ENCODE data around the gene METTL1.
A peak's percentile ranks its signal among the peaks of the same experiment; 100 is the strongest.

Gene METTL1

DNA sequence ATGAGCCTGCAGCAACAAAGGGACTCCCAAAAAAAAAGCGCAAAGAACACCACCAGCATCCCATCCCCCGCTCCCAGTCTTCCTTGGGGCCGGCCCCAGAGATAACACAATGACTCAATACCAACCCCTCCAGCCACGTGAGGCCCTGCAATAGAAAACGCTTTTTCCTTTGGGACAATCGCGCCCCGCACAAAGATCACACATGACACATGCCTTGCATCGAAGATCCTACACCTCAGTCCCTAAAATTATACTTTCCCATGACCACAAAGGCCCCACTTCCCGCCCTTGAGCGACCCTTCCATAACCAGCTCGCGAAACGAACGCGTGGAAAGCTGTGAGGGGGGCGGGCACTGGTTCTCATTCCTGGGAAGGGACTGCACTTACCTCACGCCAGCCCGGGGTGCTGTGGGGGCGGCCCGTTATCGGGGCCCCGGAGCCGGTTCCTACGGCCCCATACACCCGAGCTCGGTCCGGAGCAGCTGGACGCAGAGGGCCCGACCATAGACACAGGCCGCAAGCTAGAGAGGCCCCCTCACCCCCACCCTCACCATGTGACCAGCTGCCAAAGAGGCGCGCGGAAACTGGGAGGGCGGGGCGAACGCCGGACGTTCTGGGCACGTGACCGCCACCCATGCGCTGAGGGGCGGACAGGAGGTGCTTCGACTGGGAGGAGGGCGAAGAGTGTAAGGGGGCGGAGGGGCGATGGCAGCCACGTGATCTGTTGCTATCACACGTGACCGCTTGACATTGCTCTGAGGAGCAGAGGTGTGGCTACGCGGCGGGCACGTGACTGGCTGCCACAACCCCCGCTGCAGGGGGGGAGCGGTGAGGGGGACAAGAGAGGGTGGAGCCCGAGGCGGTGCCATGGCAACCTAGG is 19.9 kb downstream of the METTL1 start, which contains the start of gene CDK4:
Gene CDK4, minus strand, starts transcription at position 523 of the 880 bp plus-strand sequence. CDS start 593 bp downstream, outside the sequence.
- DNase-seq: peak; percentile 99

DNA sequence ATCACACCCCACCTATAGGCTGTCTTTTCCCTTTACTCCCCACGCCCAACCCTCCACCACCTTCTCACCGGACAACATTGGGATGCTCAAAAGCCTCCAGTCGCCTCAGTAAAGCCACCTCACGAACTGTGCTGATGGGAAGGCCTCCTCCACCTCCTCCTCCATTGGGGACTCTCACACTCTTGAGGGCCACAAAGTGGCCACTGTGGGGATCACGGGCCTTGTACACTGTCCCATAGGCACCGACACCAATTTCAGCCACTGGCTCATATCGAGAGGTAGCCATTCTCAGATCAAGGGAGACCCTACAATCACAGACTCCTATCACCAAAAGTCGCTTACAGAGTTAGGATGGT is 20.5 kb downstream of the METTL1 start:
- DNase-seq: no peak

DNA sequence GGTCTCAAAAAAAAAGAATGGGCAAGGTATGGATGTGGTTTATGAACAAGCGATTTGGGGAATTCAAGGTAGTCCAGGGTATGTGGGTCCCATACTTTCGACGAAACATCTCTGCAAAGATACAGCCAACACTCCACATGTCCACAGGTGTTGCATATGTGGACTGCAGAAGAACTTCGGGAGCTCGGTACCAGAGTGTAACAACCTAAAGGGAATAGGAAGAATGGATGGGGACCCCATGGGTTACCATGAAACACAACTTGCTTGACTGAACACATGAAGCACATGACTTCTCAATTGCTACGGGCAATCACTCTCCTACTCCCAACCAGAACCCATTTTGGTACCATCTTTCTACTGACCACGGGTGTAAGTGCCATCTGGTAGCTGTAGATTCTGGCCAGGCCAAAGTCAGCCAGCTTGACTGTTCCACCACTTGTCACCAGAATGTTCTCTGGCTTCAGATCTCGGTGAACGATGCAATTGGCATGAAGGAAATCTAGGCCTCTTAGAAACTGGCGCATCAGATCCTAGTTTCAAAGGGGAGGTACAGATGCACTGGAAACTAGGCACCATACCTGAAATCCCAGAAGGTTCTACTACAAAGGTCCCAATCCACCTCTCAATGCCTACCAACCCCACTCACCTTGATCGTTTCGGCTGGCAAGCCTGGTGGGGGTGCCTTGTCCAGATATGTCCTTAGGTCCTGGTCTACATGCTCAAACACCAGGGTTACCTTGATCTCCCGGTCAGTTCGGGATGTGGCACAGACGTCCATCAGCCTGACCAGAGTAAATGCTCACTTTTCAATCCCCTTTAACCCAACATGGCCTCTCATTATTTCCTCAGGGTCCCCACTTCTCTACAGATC is 21.1 kb downstream of the METTL1 start:
- DNase-seq: no peak

DNA sequence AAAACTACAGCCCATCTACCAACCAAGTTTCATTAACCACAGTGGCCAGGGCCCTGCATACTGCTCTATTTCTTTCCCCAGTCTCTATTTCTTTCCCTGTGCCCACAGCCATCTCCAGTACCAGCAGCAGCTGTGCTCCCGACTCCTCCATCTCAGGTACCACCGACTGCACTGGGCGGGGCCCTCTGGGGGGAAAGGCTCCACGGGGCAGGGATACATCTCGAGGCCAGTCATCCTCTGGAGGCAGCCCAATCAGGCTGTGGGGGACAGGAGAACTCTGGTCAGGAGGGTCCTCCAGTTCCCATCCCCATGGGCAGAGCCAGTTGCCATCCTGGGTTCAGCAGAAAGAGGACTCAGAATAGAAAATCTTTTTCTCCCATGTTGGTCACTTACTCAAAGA is 22.8 kb downstream of the METTL1 start:
- DNase-seq: no peak

DNA sequence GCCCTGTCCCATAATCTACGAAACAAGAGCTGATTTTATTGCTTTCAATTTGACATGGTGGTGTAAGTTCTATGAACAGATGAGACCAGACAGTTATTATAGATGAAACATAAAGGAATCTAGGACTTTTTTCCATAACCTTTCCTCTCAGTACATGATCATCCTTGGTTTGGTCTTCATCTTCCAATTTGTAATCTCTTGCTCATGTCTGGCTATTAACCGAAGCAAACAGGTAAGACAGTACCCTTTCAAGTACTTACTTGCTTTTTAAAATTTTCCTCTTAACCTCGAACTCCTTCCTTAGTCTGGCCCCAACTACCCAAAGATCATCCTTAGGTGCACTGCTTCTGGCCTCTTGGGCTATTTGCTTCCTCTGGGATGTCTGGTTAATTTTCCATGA is 25.9 kb downstream of the METTL1 start:
- no peak for DNase-seq

DNA sequence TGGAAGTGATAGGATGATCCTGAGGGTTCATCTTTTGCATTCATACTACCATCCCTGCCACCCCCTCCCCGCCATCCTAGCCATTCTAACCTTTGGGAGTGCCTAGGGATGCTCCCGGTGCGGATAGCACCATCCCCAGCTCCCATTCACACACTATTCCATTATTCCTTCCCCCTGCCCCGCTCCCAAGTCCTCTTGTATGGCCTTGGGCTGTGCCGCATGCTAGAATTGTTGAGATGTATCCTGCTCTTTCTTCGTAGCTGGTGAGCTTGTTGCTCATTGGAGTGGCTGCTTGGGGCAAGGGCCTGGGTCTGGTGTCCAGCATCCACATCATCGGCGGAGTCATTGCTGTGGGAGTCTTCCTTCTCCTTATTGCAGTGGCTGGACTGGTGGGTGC is 26.4 kb downstream of the METTL1 start:
- DNase-seq: no peak

DNA sequence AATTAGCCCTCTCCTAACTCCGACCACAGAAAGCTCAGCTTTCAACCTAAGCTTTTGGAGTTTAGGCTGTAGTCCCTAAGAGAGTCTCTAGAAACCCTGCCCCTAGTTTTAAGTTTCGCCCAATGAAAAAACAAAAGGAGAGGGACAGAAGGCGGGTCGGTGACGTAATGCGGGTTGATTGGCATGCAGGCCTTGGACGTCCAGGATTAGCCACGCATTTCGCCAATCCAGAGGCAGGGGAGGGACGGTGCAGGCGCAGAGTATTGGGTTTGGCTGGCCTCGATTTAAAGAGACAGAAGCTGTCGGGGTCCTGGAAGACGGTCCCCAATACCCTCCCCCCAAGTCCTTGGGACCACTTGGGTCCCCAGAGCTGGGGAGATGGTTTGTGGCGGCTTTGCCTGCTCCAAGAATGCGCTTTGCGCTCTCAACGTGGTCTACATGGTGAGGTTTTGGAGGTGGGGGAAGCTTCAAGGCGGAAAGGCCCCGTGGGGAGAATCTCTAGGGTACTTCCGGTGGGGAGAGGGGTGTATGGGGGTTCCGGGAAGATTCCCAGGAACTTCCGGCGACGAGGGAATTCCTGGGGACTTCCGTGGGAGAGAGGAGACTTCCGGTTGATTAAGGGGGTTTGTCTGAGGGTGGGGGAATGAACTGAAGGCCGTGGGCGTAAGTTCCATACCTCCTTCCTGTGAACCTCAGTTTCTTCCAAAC is 27.0 kb downstream of the METTL1 start, which contains the start of gene TSPAN31:
Gene TSPAN31, plus strand, starts transcription at position 263 of the 708 bp plus-strand sequence. Its CDS starts 116 bp downstream, at position 379.
- DNase-seq: peak; percentile 99

DNA sequence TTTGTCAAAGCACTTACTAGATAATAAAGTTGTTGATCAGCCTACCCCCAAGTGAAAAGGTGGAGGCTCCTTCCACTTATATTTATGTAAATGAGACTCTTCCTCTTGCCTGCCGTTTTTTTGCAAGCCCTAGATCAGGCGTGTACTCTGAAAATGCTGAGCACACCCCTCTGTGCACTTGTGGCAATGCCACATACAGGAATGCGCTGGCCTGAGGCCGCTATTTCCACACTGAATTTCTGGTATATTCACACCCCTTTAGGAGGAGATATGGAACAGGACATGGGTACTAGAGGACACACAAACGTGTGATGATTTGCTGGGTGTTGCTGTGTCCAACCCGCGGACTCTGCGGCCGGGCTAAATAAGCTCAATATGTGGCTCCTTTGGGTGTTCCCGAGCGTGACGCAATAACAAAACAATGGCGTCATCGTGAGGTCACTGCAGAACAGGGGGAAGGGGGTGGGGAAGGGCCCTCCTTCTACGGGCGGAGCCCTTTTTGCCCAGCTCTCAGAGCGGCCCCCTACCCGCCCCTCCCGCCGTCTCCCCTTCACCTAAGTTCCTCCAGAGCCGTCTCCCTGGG is 27.6 kb downstream of the METTL1 start:
- DNase-seq: no peak

DNA sequence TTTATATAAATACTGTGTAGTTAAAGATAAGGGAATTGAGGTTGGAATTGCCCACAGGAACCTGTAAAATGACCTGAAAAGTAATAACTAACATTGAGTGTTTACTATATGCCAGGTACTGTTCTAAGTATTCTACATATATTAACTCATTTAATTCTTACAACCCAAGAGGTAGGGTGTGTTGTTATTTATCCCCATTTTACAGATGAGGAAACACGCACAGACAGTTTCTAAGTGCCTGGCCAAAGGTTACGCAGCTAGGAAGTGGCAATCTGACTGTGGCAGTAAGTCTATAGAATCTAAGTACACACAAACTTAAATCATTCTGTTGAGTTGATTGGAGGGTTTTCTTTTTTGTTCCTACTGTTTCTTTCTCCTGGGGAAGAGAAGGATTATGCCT is 28.1 kb downstream of the METTL1 start:
- no peak for DNase-seq

DNA sequence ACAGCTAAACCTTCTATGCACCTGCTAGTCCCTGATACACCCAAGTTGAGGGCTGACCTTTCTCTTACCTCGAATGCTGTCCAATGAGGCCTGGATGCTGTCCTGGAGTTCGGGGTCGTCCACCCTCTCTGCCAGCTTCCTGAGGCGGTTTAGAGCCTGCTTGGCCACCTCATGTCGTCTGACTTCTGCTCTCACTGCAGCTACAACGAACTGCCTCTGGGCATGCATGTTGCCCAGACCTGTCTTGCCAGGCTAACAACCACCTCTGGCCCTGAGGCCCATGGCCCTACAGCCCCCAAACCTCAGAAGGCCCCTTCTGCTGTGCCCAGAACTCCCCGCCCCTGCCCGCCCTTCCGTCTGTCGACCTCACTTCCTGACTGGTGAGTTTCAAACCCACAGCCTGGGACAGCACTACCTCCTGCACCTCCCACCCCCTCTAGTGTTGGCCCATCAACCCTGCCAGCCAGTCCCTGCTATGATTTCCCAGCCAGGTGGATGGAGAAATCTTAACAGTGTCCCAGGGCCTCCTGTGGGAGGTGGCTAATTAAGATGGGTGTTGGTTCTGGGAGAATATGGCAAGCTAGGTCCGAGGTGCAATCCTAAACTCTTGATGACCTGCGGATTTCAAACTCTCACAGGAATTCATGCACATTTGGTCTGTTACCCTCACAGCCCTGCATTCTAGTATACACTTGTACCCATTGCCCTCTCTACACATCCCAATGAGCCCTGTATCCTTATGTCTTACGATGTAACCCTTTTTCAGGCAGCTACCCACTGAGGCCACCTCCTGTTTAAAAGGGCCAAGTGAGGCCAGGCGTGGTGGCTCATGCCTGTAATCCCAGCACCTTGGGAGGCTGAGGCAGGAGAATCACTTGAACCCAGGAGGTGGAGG is 29.8 kb downstream of the METTL1 start:
- DNase-seq: no peak

DNA sequence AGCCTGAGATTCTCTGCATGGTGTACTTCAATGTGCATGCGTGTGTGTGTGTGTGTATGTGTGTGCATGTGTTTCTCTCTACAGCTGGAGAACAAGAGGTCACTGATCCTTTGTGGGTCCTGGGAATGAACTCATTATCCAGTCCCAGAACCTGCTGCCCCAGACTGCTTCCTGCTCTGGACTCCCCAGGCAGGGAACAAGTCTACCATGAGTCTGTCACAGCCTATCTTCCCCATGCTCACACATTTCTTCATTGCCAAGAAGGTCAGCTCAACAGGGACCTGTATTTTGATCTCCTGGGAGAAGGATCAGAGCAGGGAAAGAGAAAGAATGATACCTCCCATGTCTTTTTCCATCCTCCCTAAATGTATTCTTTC is 30.5 kb downstream of the METTL1 start:
- no peak for DNase-seq

DNA sequence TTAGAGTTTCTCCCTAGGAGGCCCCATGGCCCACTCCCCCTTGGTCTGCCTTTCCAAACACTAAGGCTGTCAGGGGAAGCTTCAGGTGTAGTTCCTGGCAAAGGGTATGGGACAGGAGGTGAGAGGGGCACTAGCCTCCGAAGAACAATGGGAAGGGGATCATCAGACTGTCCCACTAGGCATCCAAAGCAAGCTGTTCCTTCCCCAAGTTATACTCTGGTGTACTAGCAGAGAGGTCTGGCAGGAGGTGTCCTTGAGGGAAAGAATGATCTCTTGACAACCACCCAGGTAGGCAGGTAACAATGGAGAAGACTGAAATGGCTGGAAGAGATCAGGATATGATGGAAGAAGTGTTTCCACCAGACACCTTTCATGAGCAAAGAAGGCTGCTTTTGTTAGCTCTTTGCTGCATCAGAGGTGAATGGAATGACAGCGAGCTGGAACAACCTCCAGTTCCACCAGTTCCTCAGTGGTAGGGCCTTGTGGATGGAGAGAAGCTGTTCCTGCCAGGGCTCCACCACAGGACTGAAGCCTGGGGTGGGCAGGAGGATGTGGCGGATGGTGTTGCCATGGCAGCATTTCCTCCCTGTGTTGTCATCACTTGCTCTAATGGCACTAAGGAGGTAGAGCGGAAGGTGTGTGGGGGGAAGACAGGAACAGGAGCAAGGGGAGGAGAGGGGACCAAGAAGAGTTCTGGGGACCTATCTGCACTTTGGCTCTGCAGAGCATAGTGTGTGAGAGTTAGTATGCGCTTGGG is 31.1 kb downstream of the METTL1 start:
- DNase-seq: no peak

DNA sequence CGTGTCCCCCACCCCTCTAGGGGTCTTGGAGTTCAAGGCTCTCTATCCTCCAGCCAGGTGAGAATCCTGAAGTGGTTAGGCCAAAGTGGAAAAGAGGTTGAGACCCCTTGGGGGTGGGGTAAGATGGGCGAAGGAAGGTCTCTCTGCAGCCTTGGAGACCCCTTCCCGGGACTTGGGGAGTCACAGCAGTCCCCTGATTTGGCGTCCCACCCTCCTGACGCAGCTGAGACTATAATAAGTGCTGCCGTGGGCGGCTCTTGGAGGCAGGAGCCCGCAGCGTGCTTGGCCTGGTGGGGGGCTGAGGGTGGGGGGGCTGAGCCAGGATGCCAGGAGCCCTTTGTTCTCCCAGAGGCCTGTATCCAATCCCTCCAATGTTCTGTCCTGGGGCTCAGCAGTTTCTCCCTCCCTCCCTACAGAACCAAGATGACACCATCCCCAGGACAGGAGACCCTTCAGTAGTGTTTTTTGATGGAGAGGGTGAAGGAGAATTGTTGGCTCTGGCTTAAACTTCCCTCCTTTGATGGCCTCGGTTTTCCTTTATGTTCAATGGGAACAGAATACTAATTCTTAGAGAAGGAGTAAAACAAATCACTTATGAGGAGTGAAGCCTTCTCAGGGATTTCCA is 31.9 kb downstream of the METTL1 start:
- DNase-seq: no peak

DNA sequence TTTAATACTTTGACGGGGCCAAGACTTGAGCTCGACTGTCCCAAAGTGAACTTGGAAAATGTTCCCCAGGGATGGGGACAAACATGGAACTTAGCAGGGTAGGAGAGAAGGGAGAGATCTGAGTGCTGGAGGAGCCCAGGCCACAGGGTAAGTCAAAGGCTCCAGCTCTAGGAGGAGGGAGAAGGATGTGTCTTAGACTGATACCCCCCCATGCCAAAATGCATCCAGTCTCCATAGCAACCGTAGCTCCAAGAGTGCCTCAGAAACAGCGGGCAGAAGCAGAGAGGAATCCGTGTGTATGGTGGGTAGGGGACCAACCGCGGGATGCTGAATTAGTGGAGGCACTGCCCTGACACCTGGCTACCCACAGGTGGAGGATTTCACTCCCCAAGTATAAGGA is 32.5 kb downstream of the METTL1 start:
- DNase-seq: no peak

DNA sequence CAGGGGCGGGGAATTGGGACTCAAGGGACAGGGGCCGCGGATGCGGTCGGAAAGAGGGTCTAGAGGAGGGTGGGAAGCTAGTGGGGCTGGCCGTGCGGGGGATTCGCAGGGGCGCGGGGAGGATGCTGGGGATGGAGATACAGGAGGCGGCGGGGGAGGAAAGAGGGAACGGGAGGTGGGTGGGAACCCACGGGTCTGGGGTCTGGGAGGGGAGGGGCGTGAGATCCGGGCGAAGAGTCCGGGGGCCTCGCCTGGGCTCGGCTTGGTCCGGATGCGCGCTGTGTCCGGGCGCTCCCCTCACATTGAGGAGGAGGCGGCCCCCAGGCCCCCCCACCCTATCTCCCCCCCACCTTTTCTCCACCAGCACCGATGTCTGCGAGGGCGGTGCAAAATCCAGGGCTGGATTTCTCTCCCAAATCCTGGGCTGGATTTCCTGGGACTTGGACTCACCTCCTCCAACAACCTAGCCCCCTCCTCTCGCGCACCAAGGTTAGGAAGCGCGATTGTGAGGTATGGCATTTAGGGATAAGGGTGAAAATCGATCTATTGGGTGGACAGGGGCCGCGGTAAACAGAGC is 33.2 kb downstream of the METTL1 start, which contains the start of gene AGAP2:
Gene AGAP2, minus strand, starts transcription at position 82 of the 577 bp plus-strand sequence. CDS start 496 bp downstream, outside the sequence.
- peak; percentile 49 for DNase-seq

DNA sequence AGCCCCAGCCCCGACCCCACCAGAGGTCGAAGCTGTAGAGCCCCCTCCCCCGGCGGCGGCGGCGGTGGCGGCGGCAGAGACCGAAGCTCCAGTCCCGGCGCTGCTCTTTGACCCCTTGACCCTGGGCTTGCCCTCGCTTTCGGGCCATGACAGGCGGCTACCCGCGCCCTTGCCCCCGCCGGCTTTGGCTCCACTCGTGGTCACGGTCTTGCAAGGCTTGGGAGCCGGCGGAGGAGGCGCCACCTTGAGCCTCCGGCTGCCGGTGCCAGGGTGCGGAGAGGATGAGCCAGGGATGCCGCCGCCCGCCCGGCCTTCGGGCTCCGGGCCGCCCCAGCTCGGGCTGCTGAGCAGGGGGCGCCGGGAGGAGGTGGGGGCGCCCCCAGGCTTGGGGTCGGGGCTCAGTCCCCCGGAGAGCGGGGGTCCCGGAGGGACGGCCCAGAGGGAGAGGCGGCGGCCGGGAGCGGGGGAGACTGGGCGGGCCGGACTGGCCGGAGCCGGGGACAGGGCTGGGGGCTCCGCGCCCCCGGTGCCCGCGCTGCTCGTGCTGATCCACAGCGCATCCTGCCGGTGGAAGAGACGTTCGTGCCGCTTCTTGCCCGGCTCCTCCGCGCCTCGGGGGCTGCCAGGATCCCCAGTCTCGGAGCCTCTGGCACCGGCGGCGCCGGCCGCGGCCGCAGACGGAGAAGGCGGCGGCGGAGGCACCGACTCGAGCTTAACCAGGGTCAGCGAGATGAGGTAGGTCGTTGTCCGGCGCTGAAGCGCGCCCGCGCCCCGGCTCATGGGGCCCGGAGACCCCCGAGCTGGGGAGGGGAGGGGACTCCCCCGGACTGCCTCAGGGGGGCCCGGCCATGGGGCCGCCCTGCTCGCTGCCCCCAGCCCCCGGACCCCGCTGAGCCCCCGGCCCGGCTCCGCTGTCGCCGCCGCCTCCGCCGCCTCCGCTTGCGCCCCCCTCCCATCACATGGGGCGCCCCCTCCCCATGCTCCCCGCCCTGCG is 34.1 kb downstream of the METTL1 start:
- DNase-seq: peak; percentile 18

DNA sequence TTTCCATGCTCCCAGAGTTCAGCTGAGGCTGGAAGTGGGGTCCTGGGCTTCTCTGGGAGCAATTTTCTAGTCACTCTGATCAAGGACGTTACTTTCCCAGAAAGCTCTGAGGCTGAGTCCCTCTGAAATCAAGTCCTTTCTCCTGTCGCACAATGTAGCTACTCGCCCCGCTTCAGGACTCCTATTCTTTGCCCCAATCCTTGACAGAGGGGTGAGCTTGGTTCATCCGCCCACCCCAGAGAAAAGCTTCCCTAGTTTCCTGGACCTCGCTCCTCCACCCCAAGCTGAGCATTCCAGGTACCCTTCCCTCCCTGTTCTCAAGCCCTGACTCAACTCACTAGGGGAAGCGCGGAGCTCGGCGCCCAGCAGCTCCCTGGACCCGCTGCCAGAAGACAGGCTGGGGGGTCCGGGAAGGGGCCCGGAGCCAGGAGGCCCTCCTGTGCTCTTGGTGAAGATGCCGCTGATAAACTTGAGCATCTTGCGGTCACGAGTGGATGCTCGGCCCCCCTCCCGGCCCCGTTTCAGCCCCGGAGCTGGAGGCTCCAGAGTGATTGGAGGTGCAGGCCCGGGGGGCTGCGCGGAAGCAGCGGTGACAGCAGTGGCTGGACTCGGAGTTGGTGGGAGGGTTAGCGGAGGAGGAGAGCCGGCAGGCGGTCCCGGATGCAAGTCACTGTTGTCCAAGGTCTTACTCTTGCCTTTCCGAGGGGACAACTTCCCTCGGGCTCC is 35.0 kb downstream of the METTL1 start:
- peak; percentile 32 for DNase-seq

Data from NCI-H2171 treated with DMSO at 0.1 percent for 48 hours (cell line).